ENCODE results near the gene TTN. TPM values are rescaled to one million over a fixed set of nuclear protein-coding genes. Genes with fewer than 3 reads are reported as not detected.

TTN gene
- total RNA-seq, 1 donor from 2014 or later, result not detected

GRCh38 chr2:178805457-178805856 lies 1.8 kb downstream of the TTN start:
- no peak for DNase-seq (ENCODE audit: low spot score)
- H3K36me3 Mint-ChIP-seq (ENCODE audit: low read depth), result no peaks in the 10 kb centered on the region
- H3K4me3 Mint-ChIP-seq (ENCODE audit: unreplicated experiment), result no peak overlapping the region
- H3K27me3 Mint-ChIP-seq (ENCODE audit: low read depth), result peaks cover 18% of the 10 kb centered on the region
- H3K4me1 Mint-ChIP-seq (ENCODE audit: low read depth), result no peaks in the 10 kb centered on the region
- H3K27ac Mint-ChIP-seq (ENCODE audit: unreplicated experiment), result no peak overlapping the region
- TF ChIP-seq CTCF (IDR thresholded peaks at IDR 0.05), result no peak
- H3K9me3 Mint-ChIP-seq (ENCODE audit: low read depth), result no peaks in the 10 kb centered on the region

- no peaks in the 10 kb centered on the region for H3K9me3 Mint-ChIP-seq (ENCODE audit: low read depth)
Observed at GRCh38 chr2:178804791-178805190, 2.4 kb downstream of the TTN start.

GRCh38 chr2:178800510-178800909 lies 6.7 kb downstream of the TTN start:
- H3K27me3 Mint-ChIP-seq (ENCODE audit: low read depth), result peaks cover 35% of the 10 kb centered on the region
- no peaks in the 10 kb centered on the region for H3K4me1 Mint-ChIP-seq (ENCODE audit: low read depth)
- no peaks in the 10 kb centered on the region for H3K36me3 Mint-ChIP-seq (ENCODE audit: low read depth)
- H3K9me3 Mint-ChIP-seq (ENCODE audit: low read depth), result peaks cover 7% of the 10 kb centered on the region
- no peak for DNase-seq (ENCODE audit: low spot score)
- no peak overlapping the region for H3K4me3 Mint-ChIP-seq (ENCODE audit: unreplicated experiment)
- H3K27ac Mint-ChIP-seq (ENCODE audit: unreplicated experiment), result no peak overlapping the region
- TF ChIP-seq CTCF (IDR thresholded peaks at IDR 0.05), result no peak

More at GRCh38 chr2:178804791-178805190, 2.4 kb downstream of the TTN start:
- peak; percentile 68 for TF ChIP-seq CTCF (IDR thresholded peaks at IDR 0.05)
- peaks cover 22% of the 10 kb centered on the region for H3K27me3 Mint-ChIP-seq (ENCODE audit: low read depth)
- H3K4me1 Mint-ChIP-seq (ENCODE audit: low read depth), result no peaks in the 10 kb centered on the region
- no peak overlapping the region for H3K4me3 Mint-ChIP-seq (ENCODE audit: unreplicated experiment)
- no peak overlapping the region for H3K27ac Mint-ChIP-seq (ENCODE audit: unreplicated experiment)
- DNase-seq (ENCODE audit: low spot score), result no peak
- no peaks in the 10 kb centered on the region for H3K36me3 Mint-ChIP-seq (ENCODE audit: low read depth)

- Mint-ChIP-seq H3K9me3 (ENCODE audit: low read depth) (peaks cover 7% of the 10 kb centered on the region), H3K4me3 (ENCODE audit: unreplicated experiment) (no peak overlapping the region), H3K4me1 (ENCODE audit: low read depth) (no peaks in the 10 kb centered on the region), H3K36me3 (ENCODE audit: low read depth) (no peaks in the 10 kb centered on the region), H3K27me3 (ENCODE audit: low read depth) (peaks cover 39% of the 10 kb centered on the region), H3K27ac (ENCODE audit: unreplicated experiment) (no peak overlapping the region)
- DNase-seq (ENCODE audit: low spot score), result no peak
- no peak for TF ChIP-seq CTCF (IDR thresholded peaks at IDR 0.05)
Observed at GRCh38 chr2:178799305-178799704, 7.9 kb downstream of the TTN start.

- no peak for DNase-seq (ENCODE audit: low spot score)
- TF ChIP-seq CTCF (IDR thresholded peaks at IDR 0.05), result peak; percentile 88
- Mint-ChIP-seq H3K27ac (ENCODE audit: unreplicated experiment) (no peak overlapping the region), H3K9me3 (ENCODE audit: low read depth) (peaks cover 7% of the 10 kb centered on the region), H3K4me3 (ENCODE audit: unreplicated experiment) (no peak overlapping the region), H3K36me3 (ENCODE audit: low read depth) (no peaks in the 10 kb centered on the region), H3K27me3 (ENCODE audit: low read depth) (peaks cover 46% of the 10 kb centered on the region), H3K4me1 (ENCODE audit: low read depth) (no peaks in the 10 kb centered on the region)
Observed at GRCh38 chr2:178796079-178796677, 11.0 kb downstream of the TTN start.

Data from chondrocyte (in vitro differentiated cells).